DMS79 treated with DMSO at 0.1 percent for 48 hours (cell line): ENCODE data around the gene STK4.

Experiments used
- DNase-seq: peaks from one replicate; lab custom pipeline; 2025; lab: John Stamatoyannopoulos, UW

STK4 gene

GRCh38 chr20:44966030-44966961, at the start of gene STK4:
STK4 (plus strand) TSS chr20:44966512; CDS start chr20:44966569, 57 bp downstream.
- peak; percentile 60 for DNase-seq

GRCh38 chr20:44916586-44916985, 49.7 kb upstream of the STK4 start:
- DNase-seq, result no peak

- no peak for DNase-seq
Measured at GRCh38 chr20:44917399-44917798, 48.9 kb upstream of the STK4 start.

GRCh38 chr20:44918342-44918741, 48.0 kb upstream of the STK4 start:
- DNase-seq, result no peak

GRCh38 chr20:44918761-44919160, 47.6 kb upstream of the STK4 start:
- DNase-seq, result no peak

- no peak for DNase-seq
Measured at GRCh38 chr20:44921447-44921846, 44.9 kb upstream of the STK4 start.

- DNase-seq, result no peak
Measured at GRCh38 chr20:44924541-44924940, 41.8 kb upstream of the STK4 start.

- DNase-seq, result no peak
Measured at GRCh38 chr20:44928595-44928994, 37.7 kb upstream of the STK4 start.

- DNase-seq, result no peak
Measured at GRCh38 chr20:44930517-44931168, 35.7 kb upstream of the STK4 start.

GRCh38 chr20:44931911-44932310, 34.4 kb upstream of the STK4 start:
- DNase-seq, result no peak

GRCh38 chr20:44932916-44933315, 33.4 kb upstream of the STK4 start:
- no peak for DNase-seq

GRCh38 chr20:44936510-44936909, 29.8 kb upstream of the STK4 start:
- no peak for DNase-seq

GRCh38 chr20:44938637-44939036, 27.7 kb upstream of the STK4 start:
- DNase-seq, result no peak

GRCh38 chr20:44941120-44941691, 25.1 kb upstream of the STK4 start:
- DNase-seq, result no peak

GRCh38 chr20:44942264-44942973, 23.9 kb upstream of the STK4 start:
- DNase-seq, result no peak

GRCh38 chr20:44943828-44944227, 22.5 kb upstream of the STK4 start:
- no peak for DNase-seq

GRCh38 chr20:44945261-44945660, 21.1 kb upstream of the STK4 start:
- DNase-seq, result no peak

GRCh38 chr20:44946271-44946852, 19.9 kb upstream of the STK4 start:
- no peak for DNase-seq

GRCh38 chr20:44948107-44948506, 18.2 kb upstream of the STK4 start:
- DNase-seq, result no peak

GRCh38 chr20:44948513-44948912, 17.8 kb upstream of the STK4 start:
- no peak for DNase-seq

- no peak for DNase-seq
Measured at GRCh38 chr20:44950368-44950767, 15.9 kb upstream of the STK4 start.

- DNase-seq, result no peak
Measured at GRCh38 chr20:44952731-44953130, 13.6 kb upstream of the STK4 start.
